Suprapubic skin (tissue), 4 donors: ENCODE results near the gene ANXA4. TPM values are rescaled to one million over a fixed set of nuclear protein-coding genes. Genes with fewer than 3 reads are reported as not detected.
"Not testable (repeated sequence)": the region's sequence is repeated elsewhere in the genome, so short reads cannot be mapped to it uniquely, and the experiment has no call there.

ENCODE experiments used
- DNase-seq, 2 donors: peaks; one replicate each; pipeline ENCODE4 v3.0.0-alpha.2; 2019; ENCODE audit warnings: low spot score in 2 of 2
- H3K27ac ChIP-seq: fragments of 200-600 bp; sonication (generic); one replicate; pipeline ENCODE4 v1.5.1; 2019
- H3K27me3 ChIP-seq: fragments of 200-600 bp; sonication (generic); one replicate; pipeline ENCODE4 v1.5.1; 2019
- H3K36me3 ChIP-seq: fragments of 200-600 bp; sonication (generic); one replicate; pipeline ENCODE4 v1.5.1; 2019
- H3K4me1 ChIP-seq: fragments of 200-600 bp; sonication (generic); one replicate; pipeline ENCODE4 v1.5.1; 2019
- H3K4me3 ChIP-seq: fragments of 200-600 bp; sonication (generic); one replicate; pipeline ENCODE4 v1.5.1; 2019; ENCODE audit warnings: mild to moderate bottlenecking
- H3K9me3 ChIP-seq: fragments of 200-600 bp; sonication (generic); one replicate; pipeline ENCODE4 v1.5.1; 2019
- EP300 ChIP-seq: sonication (generic); formaldehyde crosslinking; IDR thresholded peaks from one replicate; pipeline ENCODE4 v1.6.1; 2017; ENCODE audit warnings: antibody characterized with exemption
- POLR2A ChIP-seq, 2 donors: fragments of 450-650 bp; IDR thresholded peaks; one replicate each; pipeline ENCODE4 v1.6.1; 2017; ENCODE audit warnings: antibody characterized with exemption in 2 of 2, mild to moderate bottlenecking in 2 of 2, moderate library complexity in 2 of 2
- POLR2AphosphoS5 ChIP-seq, 3 donors: sonication (generic); formaldehyde crosslinking; IDR thresholded peaks; one replicate each; pipeline ENCODE4 v1.6.1; 2017; ENCODE audit warnings: antibody characterized with exemption in 3 of 3
- WGBS: methylation state at CpG from one replicate; pipeline ENCODE4 v1.1.5; 2018; 5-methylcytosine and 5-hydroxymethylcytosine counted together
- total RNA-seq, 4 donors: library from RNA; depleted of rRNA; stranded (reverse); fragments of >200 nt; gene quantifications; one replicate each; pipeline ENCODE4 v1.1.0, GENCODE V29; 2016
- TF ChIP-seq, protein P1 (sequence below), 2 donors: fragments of 200-600 bp in 1 of 2; fragments of 450-650 bp in 1 of 2; sonication (generic) in 1 of 2; IDR thresholded peaks; one replicate each; pipeline ENCODE4 v1.5.1; 2016 to 2019; ENCODE audit warnings: antibody characterized with exemption in 2 of 2, mild to moderate bottlenecking in 1 of 2, moderate library complexity in 1 of 2

Gene ANXA4
- total RNA-seq, 4 donors from 2014 or later, result 58.1 to 91.6 (median 85.8) TPM

- H3K27ac ChIP-seq, result no peak overlapping the region
- TF ChIP-seq, protein P1, sequence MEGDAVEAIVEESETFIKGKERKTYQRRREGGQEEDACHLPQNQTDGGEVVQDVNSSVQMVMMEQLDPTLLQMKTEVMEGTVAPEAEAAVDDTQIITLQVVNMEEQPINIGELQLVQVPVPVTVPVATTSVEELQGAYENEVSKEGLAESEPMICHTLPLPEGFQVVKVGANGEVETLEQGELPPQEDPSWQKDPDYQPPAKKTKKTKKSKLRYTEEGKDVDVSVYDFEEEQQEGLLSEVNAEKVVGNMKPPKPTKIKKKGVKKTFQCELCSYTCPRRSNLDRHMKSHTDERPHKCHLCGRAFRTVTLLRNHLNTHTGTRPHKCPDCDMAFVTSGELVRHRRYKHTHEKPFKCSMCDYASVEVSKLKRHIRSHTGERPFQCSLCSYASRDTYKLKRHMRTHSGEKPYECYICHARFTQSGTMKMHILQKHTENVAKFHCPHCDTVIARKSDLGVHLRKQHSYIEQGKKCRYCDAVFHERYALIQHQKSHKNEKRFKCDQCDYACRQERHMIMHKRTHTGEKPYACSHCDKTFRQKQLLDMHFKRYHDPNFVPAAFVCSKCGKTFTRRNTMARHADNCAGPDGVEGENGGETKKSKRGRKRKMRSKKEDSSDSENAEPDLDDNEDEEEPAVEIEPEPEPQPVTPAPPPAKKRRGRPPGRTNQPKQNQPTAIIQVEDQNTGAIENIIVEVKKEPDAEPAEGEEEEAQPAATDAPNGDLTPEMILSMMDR (IDR thresholded peaks at IDR 0.05), result no peak
- TF ChIP-seq POLR2AphosphoS5 (IDR thresholded peaks at IDR 0.05), result no peak
- no peak for TF ChIP-seq EP300
- TF ChIP-seq POLR2A (IDR thresholded peaks at IDR 0.05), result no peak
- 73% methylated on average over 5 of the region's 5 CpGs for WGBS
- no peak overlapping the region for H3K4me3 ChIP-seq
- no peaks in the 10 kb centered on the region for H3K27me3 ChIP-seq
- no peak for DNase-seq
- H3K4me1 ChIP-seq, result peaks cover 2% of the 10 kb centered on the region
- no peaks in the 10 kb centered on the region for H3K9me3 ChIP-seq
- H3K36me3 ChIP-seq, result no peaks in the 10 kb centered on the region
Observed at GRCh38 chr2:69709290-69709689, 32.6 kb upstream of the ANXA4 start.

DNA sequence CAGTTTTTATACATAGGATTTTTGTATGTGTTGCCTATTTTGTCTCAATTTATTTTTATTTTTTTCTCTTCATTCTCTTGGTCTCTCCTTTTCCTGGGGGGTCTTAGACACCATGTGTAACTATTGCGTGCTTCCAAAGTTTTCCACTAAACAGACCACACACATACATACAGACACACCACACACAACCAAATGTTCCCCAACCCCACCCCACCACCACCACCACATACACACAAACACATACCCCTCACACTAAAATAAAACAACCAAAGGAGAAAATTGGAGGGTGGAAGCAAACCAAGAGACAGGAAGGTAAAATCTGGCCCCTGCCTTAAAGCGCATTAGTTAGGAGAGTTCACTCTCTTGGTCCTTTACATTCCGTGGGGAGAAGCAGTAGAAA is 30.0 kb upstream of the ANXA4 start:
- WGBS, result 95% methylated on average over 3 of the region's 3 CpGs
- Histone ChIP-seq H3K27me3 (no peaks in the 10 kb centered on the region), H3K36me3 (no peaks in the 10 kb centered on the region), H3K9me3 (no peaks in the 10 kb centered on the region), H3K27ac (no peak overlapping the region), H3K4me1 (peaks cover 5% of the 10 kb centered on the region), H3K4me3 (no peak overlapping the region)
- TF ChIP-seq EP300 (no peak), POLR2A (IDR thresholded peaks at IDR 0.05) (no peak), POLR2AphosphoS5 (IDR thresholded peaks at IDR 0.05) (no peak)
- TF ChIP-seq, protein P1 (IDR thresholded peaks at IDR 0.05), result no peak
- no peak for DNase-seq

- TF ChIP-seq POLR2A (IDR thresholded peaks at IDR 0.05) (no peak), POLR2AphosphoS5 (IDR thresholded peaks at IDR 0.05) (no peak), EP300 (no peak)
- TF ChIP-seq, protein P1 (IDR thresholded peaks at IDR 0.05), result no peak
- Histone ChIP-seq H3K27ac (no peak overlapping the region), H3K36me3 (no peaks in the 10 kb centered on the region), H3K9me3 (no peaks in the 10 kb centered on the region), H3K4me3 (no peak overlapping the region), H3K27me3 (no peaks in the 10 kb centered on the region), H3K4me1 (peaks cover 5% of the 10 kb centered on the region)
- WGBS, result 90% methylated on average over 6 of the region's 6 CpGs
- no peak for DNase-seq
Observed at GRCh38 chr2:69714024-69714423, 27.9 kb upstream of the ANXA4 start.

- H3K36me3 ChIP-seq, H3K9me3 ChIP-seq, H3K4me3 ChIP-seq, H3K4me1 ChIP-seq, H3K27me3 ChIP-seq, H3K27ac ChIP-seq: not testable (repeated sequence)
- TF ChIP-seq, protein P1 (IDR thresholded peaks at IDR 0.05), result peak; percentile 63 to 73
- 16% methylated on average over 8 of the region's 9 CpGs for WGBS
- DNase-seq, result peak; percentile 91 to 92
Observed at GRCh38 chr2:69714539-69715220, 27.3 kb upstream of the ANXA4 start.

GRCh38 chr2:69715964-69716363 is 26.0 kb upstream of the ANXA4 start:
- Histone ChIP-seq H3K4me1 (peaks cover 5% of the 10 kb centered on the region), H3K4me3 (no peak overlapping the region), H3K36me3 (no peaks in the 10 kb centered on the region), H3K27ac (no peak overlapping the region), H3K27me3 (no peaks in the 10 kb centered on the region), H3K9me3 (no peaks in the 10 kb centered on the region)
- 86% methylated on average over 1 of the region's 1 CpG for WGBS
- TF ChIP-seq POLR2AphosphoS5 (IDR thresholded peaks at IDR 0.05) (no peak), POLR2A (IDR thresholded peaks at IDR 0.05) (no peak), EP300 (no peak)
- TF ChIP-seq, protein P1 (IDR thresholded peaks at IDR 0.05), result no peak
- DNase-seq, result no peak
